K562 (cell line): ENCODE data around the gene PRSS8. TPM values are rescaled to one million over a fixed set of nuclear protein-coding genes. Genes with fewer than 3 reads are reported as not detected.

Experiments
- BACH1 ChIP-seq: fragments of 200-800 bp; sonication (Bioruptor generic); IDR thresholded peaks from 2 replicates; pipeline ENCODE4 v1.6.1; 2016; ENCODE audit warnings: missing genetic modification characterization, missing compliant biosample characterization
- BRCA1 ChIP-seq, 2 experiments: fragments of 450-650 bp in 1 of 2; sonication (generic) in 1 of 2; formaldehyde crosslinking in 1 of 2; IDR thresholded peaks; 2 replicates each; pipeline versions ENCODE4 v1.5.0 to v1.6.1; 2017 to 2020; ENCODE audit warnings: mild to moderate bottlenecking in 1 of 2, missing genetic modification reagents in 1 of 2
- CLOCK ChIP-seq: fragments of 250-450 bp; sonication (Bioruptor Pico); IDR thresholded peaks from 2 replicates; pipeline ENCODE4 v1.4.0; 2020; ENCODE audit warnings: mild to moderate bottlenecking, moderate library complexity, borderline replicate concordance
- CXXC5 ChIP-seq: fragments of 250-450 bp; sonication (Bioruptor Pico); IDR thresholded peaks from 2 replicates; pipeline ENCODE4 v1.8.0; 2022; ENCODE audit warnings: inconsistent platforms, mild to moderate bottlenecking, moderate library complexity
- ELK1 ChIP-seq: sonication (generic); formaldehyde crosslinking; IDR thresholded peaks from 2 replicates; pipeline ENCODE4 v1.8.1; 2022; ENCODE audit warnings: missing genetic modification reagents
- NFYB ChIP-seq: IDR thresholded peaks from 2 replicates; pipeline ENCODE4 v1.6.1; 2011; ENCODE audit warnings: mild to moderate bottlenecking, moderate library complexity; ENCODE audit not compliant: insufficient read length; ENCODE audit errors: extremely low read depth
- NR4A1 ChIP-seq, 2 experiments: fragments of 250-450 bp in 1 of 2; fragments of 450-650 bp in 1 of 2; sonication (Bioruptor Pico) in 1 of 2; IDR thresholded peaks; 2 replicates each; pipeline versions ENCODE4 v1.4.0 to v1.6.1; 2016 to 2020; ENCODE audit warnings: mild to moderate bottlenecking in 2 of 2, missing compliant biosample characterization in 1 of 2, missing genetic modification characterization in 1 of 2, moderate library complexity in 1 of 2
- RBFOX2 ChIP-seq: fragments of 200-400 bp; formaldehyde crosslinking; IDR thresholded peaks from 2 replicates; pipeline ENCODE4 v1.6.1; 2017; ENCODE audit warnings: low read depth, mild to moderate bottlenecking, low read length, moderate library complexity
- SMAD2 ChIP-seq: fragments of 150-350 bp; IDR thresholded peaks from 2 replicates; pipeline ENCODE4 v1.6.1; 2014; ENCODE audit warnings: low read depth, mild to moderate bottlenecking, low read length
- SMARCB1 ChIP-seq: IDR thresholded peaks from 2 replicates; pipeline ENCODE4 v1.6.1; 2011; ENCODE audit warnings: improper control_type of control experiment, low read depth; ENCODE audit not compliant: insufficient read length
- TBL1XR1 ChIP-seq, 2 experiments: IDR thresholded peaks; 2 replicates each; pipeline ENCODE4 v1.6.1; 2012; ENCODE audit warnings: improper control_type of control experiment in 2 of 2, low read length in 2 of 2, mild to moderate bottlenecking in 1 of 2
- XRCC3 ChIP-seq: fragments of 450-650 bp; IDR thresholded peaks from 2 replicates; pipeline ENCODE4 v1.6.1; 2017; ENCODE audit warnings: mild to moderate bottlenecking, moderate library complexity
- ZNF263 ChIP-seq: sonication (generic); formaldehyde crosslinking; IDR thresholded peaks from 2 replicates; pipeline ENCODE4 v1.8.0; 2022; ENCODE audit warnings: mild to moderate bottlenecking, missing genetic modification reagents, borderline replicate concordance
- polyA plus RNA-seq, 8 experiments: library from polyadenylated mRNA; depleted of rRNA in 4 of 8; stranded (reverse) in 5 of 8; unstranded in 3 of 8; fragments of >200 nt; fragmentation: Nextera tagmentation in 2 of 8; fragmentation: Illumina TruSeq in 1 of 8; extraction: Ambion mirVana in 2 of 8; extraction: Trizol in 1 of 8; gene quantifications; 2 replicates each; pipeline versions ENCODE4 v1.2.1 to v1.2.3, GENCODE V29; 2011 to 2014; ENCODE audit warnings: inconsistent platforms in 1 of 8, missing spikeins in 1 of 8
- total RNA-seq, 7 experiments: library from RNA; depleted of rRNA in 6 of 7; stranded (reverse); fragments of >200 nt in 6 of 7; fragmentation: Illumina TruSeq in 2 of 7; extraction: Trizol in 2 of 7; gene quantifications; 2 replicates each; pipeline versions ENCODE4 v1.2.1 to v1.2.3, GENCODE V29; 2011 to 2021; ENCODE audit warnings: low replicate concordance in 1 of 7

The PRSS8 gene
- total and polyA plus RNA-seq, 9 of the 15 experiments (the other 6 are each of a cell fraction or from before 2014, with no cell fraction given): 0.25 to 3.9 (median 1.3) TPM; not detected in 1

- TF ChIP-seq CLOCK (CRISPR knock-in tag): no peak
- no peak for TF ChIP-seq TBL1XR1 (IDR thresholded peaks at IDR 0.05; ENCODE audit: low read length in 2 of 2)
- no peak for TF ChIP-seq BACH1 (tag)
- peak; percentile 60; the same call in 1 of the 2 replicates for TF ChIP-seq ZNF263 (CRISPR knock-in tag)
- TF ChIP-seq NR4A1 (CRISPR knock-in tag; IDR thresholded peaks at IDR 0.05): no peak
- TF ChIP-seq NR4A1 (tag; IDR thresholded peaks at IDR 0.05): no peak
- no peak for TF ChIP-seq BRCA1 (IDR thresholded peaks at IDR 0.05)
- no peak for TF ChIP-seq BRCA1 (CRISPR knock-in tag; IDR thresholded peaks at IDR 0.05)
- TF ChIP-seq XRCC3: no peak
- no peak for TF ChIP-seq NFYB
- TF ChIP-seq SMARCB1: no peak
- peak; percentile 13; the same call in 1 of the 2 replicates for TF ChIP-seq RBFOX2
- no peak for TF ChIP-seq ELK1 (CRISPR knock-in tag)
- no peak for TF ChIP-seq CXXC5
- TF ChIP-seq SMAD2: no peak
Observed at GRCh38 chr16:31134625-31135534, 647 bp downstream of the PRSS8 start (continued).
